Left ventricle myocardium inferior (tissue), 1 donor: ENCODE results near the gene RPL22. TPM values are rescaled to one million over a fixed set of nuclear protein-coding genes. Genes with fewer than 3 reads are reported as not detected.

ENCODE experiments used
- DNase-seq: peaks from one replicate; pipeline ENCODE4 v3.0.0-alpha.2; 2020
- H3K27ac ChIP-seq: fragments of 200-600 bp; replicated peaks from 2 replicates; pipeline ENCODE4 v1.8.0; 2021
- H3K27me3 ChIP-seq: fragments of 200-600 bp; 2 replicates; pipeline ENCODE4 v1.8.0; 2021; ENCODE audit warnings: low read depth
- H3K36me3 ChIP-seq: fragments of 200-600 bp; 2 replicates; pipeline ENCODE4 v1.8.0; 2021
- H3K4me1 ChIP-seq: fragments of 200-600 bp; 2 replicates; pipeline ENCODE4 v1.8.0; 2021
- H3K4me3 ChIP-seq: fragments of 200-600 bp; 2 replicates; pipeline ENCODE4 v1.8.0; 2021; ENCODE audit warnings: mild to moderate bottlenecking, moderate library complexity
- H3K9me3 ChIP-seq: fragments of 200-600 bp; replicated peaks from 2 replicates; pipeline ENCODE4 v1.8.0; 2021
- intact Hi-C: fragments of 100-400 bp; cut with micrococcal nuclease; formaldehyde crosslinking; loops from one replicate; pipeline ENCODE4 v1.11.0; 2022
- total RNA-seq: library from RNA; stranded (reverse); fragmentation: NEBNext Ultra II Directional; extraction: Animal tissue kit (Norgen Biotek cat#: 25700); gene quantifications from one replicate; pipeline ENCODE4 v1.2.1, GENCODE V29; 2021
- TF ChIP-seq, protein P1 (sequence below): fragments of 200-600 bp; IDR thresholded peaks from 2 replicates; pipeline ENCODE4 v1.8.0; 2021; ENCODE audit warnings: antibody characterized with exemption, mild to moderate bottlenecking, borderline replicate concordance
- donor health status: DM: no; HTN: yes; CAD: no; lungs with severe emphysema.

RPL22 gene
- total RNA-seq, 1 donor from 2014 or later, result 250 TPM

DNA sequence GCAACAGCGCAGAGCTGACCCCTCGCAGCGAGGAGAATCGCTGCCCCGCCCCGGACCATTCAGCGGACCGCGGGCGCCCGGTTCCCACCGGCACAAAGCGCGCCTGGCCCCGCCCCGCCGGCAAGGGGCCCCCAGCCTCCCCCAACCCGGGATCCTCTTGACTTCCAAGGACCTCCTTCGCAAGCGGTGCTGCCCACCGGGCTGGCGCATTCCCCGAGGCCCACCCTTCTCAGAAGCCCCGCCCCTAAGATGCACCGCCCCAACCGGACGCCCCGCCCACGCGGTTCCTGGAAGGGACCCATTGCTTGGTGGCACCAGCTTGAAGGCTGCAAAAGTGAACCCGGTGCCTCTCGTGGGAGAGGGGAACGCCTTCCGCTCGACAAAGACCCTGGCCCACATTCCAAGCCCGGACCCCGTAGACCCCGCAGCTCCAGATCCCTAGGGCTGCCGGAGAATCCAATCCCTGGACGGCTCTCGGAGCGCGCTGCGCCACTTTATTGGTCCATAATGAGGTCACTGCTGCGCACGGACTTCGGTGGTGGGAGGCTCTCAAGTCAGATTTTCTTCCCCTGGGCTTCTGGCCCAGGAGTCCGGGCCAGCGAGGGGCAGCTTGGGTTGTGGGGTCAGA, 46.6 kb upstream of the RPL22 start:
- Histone ChIP-seq H3K4me3 (no peak overlapping the region), H3K4me1 (peaks cover 38% of the 10 kb centered on the region), H3K36me3 (no peaks in the 10 kb centered on the region), H3K27me3 (peaks cover 96% of the 10 kb centered on the region), H3K9me3 (no peaks in the 10 kb centered on the region), H3K27ac (no peak overlapping the region)
- DNase-seq, result no peak
- TF ChIP-seq, protein P1, sequence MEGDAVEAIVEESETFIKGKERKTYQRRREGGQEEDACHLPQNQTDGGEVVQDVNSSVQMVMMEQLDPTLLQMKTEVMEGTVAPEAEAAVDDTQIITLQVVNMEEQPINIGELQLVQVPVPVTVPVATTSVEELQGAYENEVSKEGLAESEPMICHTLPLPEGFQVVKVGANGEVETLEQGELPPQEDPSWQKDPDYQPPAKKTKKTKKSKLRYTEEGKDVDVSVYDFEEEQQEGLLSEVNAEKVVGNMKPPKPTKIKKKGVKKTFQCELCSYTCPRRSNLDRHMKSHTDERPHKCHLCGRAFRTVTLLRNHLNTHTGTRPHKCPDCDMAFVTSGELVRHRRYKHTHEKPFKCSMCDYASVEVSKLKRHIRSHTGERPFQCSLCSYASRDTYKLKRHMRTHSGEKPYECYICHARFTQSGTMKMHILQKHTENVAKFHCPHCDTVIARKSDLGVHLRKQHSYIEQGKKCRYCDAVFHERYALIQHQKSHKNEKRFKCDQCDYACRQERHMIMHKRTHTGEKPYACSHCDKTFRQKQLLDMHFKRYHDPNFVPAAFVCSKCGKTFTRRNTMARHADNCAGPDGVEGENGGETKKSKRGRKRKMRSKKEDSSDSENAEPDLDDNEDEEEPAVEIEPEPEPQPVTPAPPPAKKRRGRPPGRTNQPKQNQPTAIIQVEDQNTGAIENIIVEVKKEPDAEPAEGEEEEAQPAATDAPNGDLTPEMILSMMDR, result no peak
- intact Hi-C loops, result loop anchor here (2.0 kb wide), 1 partner anchor 97 kb away; no protein-coding TSS in a partner anchor

DNA sequence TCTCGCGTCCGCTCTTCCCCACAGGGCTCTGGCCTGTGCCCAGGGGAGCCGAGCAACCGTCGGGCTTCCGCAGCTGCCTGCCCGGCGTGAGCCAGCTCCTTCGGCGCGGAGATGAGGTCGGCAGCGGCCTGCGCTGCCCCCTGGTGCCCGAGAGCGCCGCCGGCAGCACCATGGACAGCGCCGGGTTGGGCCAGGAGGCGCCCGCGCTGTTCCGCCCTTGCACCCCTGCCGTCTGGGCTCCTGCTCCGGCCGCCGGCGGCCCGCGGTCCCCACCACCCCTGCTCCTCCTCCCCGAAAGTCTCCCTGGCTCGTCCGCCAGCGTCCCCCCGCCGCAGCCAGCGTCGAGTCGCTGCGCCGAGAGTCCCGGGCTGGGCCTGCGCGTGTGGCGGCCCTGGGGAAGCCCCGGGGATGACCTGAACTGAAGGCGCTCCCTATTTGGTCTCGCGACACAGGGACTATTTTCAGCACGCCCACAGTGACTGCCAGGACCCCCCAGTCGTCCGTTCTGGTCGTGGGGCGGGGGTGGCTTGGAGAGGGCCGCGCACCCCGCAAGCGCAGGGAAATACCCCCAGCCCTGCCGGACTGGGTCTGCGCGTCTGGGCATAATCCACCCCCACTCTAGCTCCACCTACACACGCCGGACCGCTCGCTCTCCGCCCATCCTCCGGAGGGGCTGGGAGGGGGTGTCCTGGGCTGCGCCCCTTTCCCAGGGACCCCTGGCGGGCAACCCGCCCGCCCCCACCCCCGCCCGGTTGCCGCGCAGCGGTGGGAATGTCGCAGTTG, 45.9 kb upstream of the RPL22 start:
- Histone ChIP-seq H3K27me3 (peaks cover 96% of the 10 kb centered on the region), H3K4me3 (no peak overlapping the region), H3K9me3 (no peaks in the 10 kb centered on the region), H3K36me3 (no peaks in the 10 kb centered on the region), H3K4me1 (peaks cover 38% of the 10 kb centered on the region), H3K27ac (no peak overlapping the region)
- intact Hi-C loops, result no loop called here
- TF ChIP-seq, protein P1, result peak; percentile 84
- DNase-seq, result peak; percentile 78

DNA sequence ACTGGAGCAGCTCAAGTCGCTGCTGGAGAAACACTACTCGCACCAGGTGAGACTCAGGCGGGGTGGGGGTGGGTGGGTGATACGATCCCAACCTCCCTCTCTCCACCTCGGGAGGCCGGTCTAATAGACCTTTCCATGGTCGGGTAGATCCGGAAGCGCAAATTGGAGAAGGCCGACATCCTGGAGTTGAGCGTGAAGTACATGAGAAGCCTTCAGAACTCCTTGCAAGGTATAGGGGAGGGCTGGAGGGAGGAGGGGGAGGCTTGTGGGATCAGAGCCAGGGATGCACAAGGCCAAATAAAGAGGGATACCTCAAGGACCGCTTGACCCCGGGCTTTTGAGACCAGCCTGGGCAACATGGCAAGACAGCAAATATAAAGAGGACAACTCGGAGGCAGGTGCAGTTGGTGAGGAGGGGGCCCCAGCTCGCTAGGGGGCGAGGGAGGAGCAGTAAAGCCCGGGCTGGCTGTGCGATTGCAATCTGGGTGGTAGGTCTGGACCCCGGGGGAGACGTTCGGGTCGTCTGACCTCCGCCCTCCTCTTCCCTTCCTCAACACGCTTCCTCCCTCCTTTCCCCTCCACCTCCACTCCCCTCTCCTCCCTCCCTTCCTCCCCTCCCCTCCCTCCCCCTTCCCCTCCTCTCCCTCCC, 45.1 kb upstream of the RPL22 start:
- peaks cover 97% of the 10 kb centered on the region for H3K27me3 ChIP-seq
- no peaks in the 10 kb centered on the region for H3K9me3 ChIP-seq
- TF ChIP-seq, protein P1, result no peak
- intact Hi-C loops, result no loop called here
- no peak for DNase-seq
- H3K36me3 ChIP-seq, result no peaks in the 10 kb centered on the region
- H3K27ac ChIP-seq, result no peak overlapping the region
- peaks cover 38% of the 10 kb centered on the region for H3K4me1 ChIP-seq
- H3K4me3 ChIP-seq, result no peak overlapping the region

DNA sequence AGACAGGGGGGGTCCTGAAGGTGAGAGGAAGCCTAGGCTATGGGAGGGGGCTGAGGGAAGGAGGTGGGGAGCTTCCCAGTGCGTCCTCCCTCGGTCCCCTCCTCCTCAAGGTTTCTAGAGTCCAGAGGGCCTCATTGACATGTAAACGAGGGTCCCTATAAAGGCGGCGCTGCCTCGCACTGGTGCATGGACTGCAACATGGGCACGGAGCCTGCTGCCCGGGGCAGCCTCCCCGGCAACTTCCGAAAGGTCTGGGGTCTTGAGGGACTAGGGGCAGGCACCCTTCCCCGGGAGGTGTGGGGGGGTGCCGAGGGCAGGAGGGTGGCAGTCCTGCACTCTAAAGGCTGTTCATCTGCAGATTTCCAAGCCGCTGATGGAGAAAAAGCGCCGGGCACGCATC, 44.6 kb upstream of the RPL22 start, which contains the start of gene HES3:
TSS of gene HES3 (plus strand) at position 187 of the 400 bp plus-strand sequence. CDS start at position 374, 187 bp downstream.
- Histone ChIP-seq H3K4me1 (peaks cover 34% of the 10 kb centered on the region), H3K27ac (no peak within 1 kb of the TSS), H3K27me3 (peaks cover 98% of the 10 kb centered on the region), H3K36me3 (no peaks in the 10 kb centered on the region), H3K4me3 (no peak within 1 kb of the TSS), H3K9me3 (no peaks in the 10 kb centered on the region)
- intact Hi-C loops, result no loop called here
- TF ChIP-seq, protein P1, result no peak
- no peak for DNase-seq

DNA sequence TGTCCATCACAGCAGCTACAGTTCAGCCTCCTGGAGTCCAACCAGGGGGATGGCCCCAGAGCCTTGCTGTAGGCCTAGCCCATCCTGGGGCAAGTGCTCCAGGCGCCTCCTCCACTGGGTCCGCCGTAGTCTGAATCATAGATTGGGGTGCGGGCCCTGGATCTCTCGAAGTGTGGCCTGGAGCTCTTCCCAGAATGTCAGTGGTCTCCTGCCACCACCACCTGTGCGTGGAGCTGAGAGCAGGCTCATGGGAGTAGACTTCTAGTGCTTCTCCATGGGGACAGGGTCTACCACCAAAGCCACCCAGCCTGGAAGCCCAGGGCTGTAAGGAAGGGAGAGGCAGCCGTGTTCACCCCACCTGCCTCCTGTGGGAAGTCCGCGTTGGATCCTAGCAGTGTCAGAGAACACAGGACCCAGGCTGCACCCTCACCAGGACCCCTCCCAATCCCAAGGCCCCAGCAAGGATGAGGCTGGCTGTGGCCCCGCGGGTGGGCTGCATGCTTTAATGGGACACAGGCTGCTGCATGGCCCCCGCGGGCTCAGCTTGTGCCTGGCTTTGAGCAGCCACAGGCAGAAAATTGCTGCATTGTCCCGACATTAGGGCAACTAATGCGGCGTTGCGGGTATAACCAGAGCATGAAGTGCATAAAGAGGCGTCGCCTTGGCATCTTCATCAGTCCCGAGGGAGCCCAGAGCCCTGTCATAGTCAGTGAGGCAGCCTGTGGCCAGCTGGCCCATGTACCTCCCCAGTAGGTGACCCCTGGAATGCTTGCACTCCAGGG, 43.8 kb upstream of the RPL22 start:
- peaks cover 31% of the 10 kb centered on the region for H3K4me1 ChIP-seq
- H3K9me3 ChIP-seq, result no peaks in the 10 kb centered on the region
- no peak overlapping the region for H3K4me3 ChIP-seq
- DNase-seq, result no peak
- no peaks in the 10 kb centered on the region for H3K36me3 ChIP-seq
- no peak overlapping the region for H3K27ac ChIP-seq
- TF ChIP-seq, protein P1, result no peak
- H3K27me3 ChIP-seq, result peaks cover 95% of the 10 kb centered on the region
- intact Hi-C loops, result no loop called here
